ENCODE data around the gene ZSWIM2. TPM values are rescaled to one million over a fixed set of nuclear protein-coding genes. Genes with fewer than 3 reads are reported as not detected.
A peak's percentile ranks its signal among the peaks of the same experiment; 100 is the strongest.
"Not testable (repeated sequence)": the region's sequence is repeated elsewhere in the genome, so short reads cannot be mapped to it uniquely, and the experiment has no call there.

The ZSWIM2 gene, protein sequence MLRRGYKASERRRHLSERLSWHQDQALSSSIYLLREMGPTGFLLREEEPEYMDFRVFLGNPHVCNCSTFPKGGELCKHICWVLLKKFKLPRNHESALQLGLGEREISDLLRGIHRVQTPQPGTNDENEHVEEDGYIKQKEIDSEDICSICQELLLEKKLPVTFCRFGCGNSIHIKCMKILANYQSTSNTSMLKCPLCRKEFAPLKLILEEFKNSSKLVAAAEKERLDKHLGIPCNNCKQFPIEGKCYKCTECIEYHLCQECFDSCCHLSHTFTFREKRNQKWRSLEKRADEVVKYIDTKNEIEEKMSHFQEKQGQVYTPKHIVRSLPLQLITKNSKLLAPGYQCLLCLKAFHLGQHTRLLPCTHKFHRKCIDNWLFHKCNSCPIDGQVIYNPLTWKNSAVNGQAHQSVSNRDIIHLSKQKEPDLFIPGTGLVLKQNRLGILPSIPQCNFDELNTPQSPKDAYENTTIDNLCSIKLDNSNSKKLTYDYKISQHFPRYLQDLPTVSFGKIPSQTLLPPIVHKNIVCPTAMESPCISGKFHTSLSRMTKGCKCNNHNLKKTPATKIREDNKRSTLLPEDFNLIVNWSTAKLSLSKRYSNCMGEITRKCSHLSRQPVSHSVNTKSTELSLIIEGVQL
- 0.29 TPM in 1 of 2 replicates, not detected in the other for total RNA-seq

DNA sequence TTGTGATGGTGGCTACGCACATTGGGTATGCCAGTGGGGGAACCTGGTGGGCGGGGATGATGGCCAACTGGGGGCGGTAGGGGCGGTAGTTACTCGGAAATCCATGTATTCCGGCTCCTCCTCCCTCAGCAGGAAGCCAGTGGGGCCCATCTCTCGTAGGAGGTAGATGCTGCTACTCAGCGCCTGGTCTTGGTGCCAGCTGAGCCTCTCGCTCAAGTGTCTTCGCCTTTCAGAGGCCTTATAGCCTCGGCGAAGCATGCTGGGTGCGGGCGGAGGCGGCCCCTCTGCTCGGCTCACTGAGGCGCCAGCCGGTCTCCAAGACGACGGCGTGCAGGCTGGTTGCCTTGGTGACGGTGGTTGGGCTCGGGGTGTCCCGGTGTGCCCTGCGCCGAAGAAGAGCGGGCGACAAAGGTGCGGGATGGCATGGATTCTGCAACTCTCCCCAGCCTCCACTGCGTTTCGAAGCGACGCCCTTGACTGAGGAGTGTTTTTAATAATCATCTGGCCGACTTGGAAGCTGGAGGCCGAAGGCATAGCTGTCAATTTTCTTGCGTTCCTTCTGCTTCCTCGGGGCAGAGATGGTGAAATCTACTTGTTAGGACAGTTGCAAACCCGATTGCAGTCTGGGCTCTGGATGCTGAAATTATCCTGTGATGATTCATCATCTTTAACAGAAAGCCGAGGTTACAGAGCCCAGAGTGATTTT lies at the start of gene ZSWIM2:
Gene ZSWIM2, minus strand, starts transcription at position 298 of the 706 bp plus-strand sequence. Its CDS starts 40 bp downstream, at position 258.
- no peaks in the 10 kb centered on the region for H3K36me3 ChIP-seq (ENCODE audit: insufficient read depth, low read length)
- H3K4me2 ChIP-seq (ENCODE audit: insufficient read depth, low read length): peak within 1 kb of the TSS; percentile 94
- TF ChIP-seq, protein P1, sequence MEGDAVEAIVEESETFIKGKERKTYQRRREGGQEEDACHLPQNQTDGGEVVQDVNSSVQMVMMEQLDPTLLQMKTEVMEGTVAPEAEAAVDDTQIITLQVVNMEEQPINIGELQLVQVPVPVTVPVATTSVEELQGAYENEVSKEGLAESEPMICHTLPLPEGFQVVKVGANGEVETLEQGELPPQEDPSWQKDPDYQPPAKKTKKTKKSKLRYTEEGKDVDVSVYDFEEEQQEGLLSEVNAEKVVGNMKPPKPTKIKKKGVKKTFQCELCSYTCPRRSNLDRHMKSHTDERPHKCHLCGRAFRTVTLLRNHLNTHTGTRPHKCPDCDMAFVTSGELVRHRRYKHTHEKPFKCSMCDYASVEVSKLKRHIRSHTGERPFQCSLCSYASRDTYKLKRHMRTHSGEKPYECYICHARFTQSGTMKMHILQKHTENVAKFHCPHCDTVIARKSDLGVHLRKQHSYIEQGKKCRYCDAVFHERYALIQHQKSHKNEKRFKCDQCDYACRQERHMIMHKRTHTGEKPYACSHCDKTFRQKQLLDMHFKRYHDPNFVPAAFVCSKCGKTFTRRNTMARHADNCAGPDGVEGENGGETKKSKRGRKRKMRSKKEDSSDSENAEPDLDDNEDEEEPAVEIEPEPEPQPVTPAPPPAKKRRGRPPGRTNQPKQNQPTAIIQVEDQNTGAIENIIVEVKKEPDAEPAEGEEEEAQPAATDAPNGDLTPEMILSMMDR (IDR thresholded peaks at IDR 0.05; ENCODE audit: extremely low read depth, low read depth, low read length): no peak
- H3K27ac ChIP-seq (ENCODE audit: low read depth, low read length): peak within 1 kb of the TSS; percentile 85
- peak; percentile 62 for DNase-seq (ENCODE audit: insufficient read length, low spot score, missing footprints)
- H3K9me3 ChIP-seq (ENCODE audit: low read depth, low read length): no peaks in the 10 kb centered on the region
- H2AFZ ChIP-seq (ENCODE audit: low read length): peak within 1 kb of the TSS; percentile 96
- peaks cover 11% of the 10 kb centered on the region for H3K4me1 ChIP-seq (ENCODE audit: insufficient read depth, low read length)
- peak within 1 kb of the TSS; percentile 77 for H3K4me3 ChIP-seq (ENCODE audit: insufficient read depth, low read length)
- H3K79me2 ChIP-seq (ENCODE audit: insufficient read depth, low read length): no peaks in the 10 kb centered on the region
- H4K20me1 ChIP-seq (ENCODE audit: insufficient read depth, low read length): no peaks in the 10 kb centered on the region
- no peaks in the 10 kb centered on the region for H3K27me3 ChIP-seq (ENCODE audit: insufficient read depth, low read length)

DNA sequence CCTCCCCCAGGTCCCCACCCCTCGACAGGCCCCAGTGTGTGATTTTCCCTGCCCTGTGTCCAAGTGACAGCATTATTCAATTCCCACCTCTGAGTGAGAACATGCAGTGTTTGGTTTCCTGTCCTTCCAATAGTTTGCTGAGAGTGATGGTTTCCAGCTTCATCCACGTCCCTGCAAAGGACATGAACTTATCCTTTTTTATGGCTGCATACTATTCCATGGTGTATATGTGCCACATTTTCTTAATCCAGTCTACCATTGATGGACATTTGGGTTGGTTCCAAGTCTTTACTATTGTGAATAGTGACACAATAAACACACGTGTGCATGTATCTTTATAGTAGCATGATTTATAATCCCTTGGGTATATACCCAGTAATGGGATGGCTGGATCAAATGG lies 47.2 kb upstream of the ZSWIM2 start:
- H4K20me1 ChIP-seq (ENCODE audit: insufficient read depth, low read length); H3K27me3 ChIP-seq (ENCODE audit: insufficient read depth, low read length); H3K4me2 ChIP-seq (ENCODE audit: insufficient read depth, low read length); H3K79me2 ChIP-seq (ENCODE audit: insufficient read depth, low read length); H3K36me3 ChIP-seq (ENCODE audit: insufficient read depth, low read length); DNase-seq (ENCODE audit: insufficient read length, low spot score, missing footprints); H2AFZ ChIP-seq (ENCODE audit: low read length); H3K4me1 ChIP-seq (ENCODE audit: insufficient read depth, low read length); H3K9me3 ChIP-seq (ENCODE audit: low read depth, low read length); H3K4me3 ChIP-seq (ENCODE audit: insufficient read depth, low read length); H3K27ac ChIP-seq (ENCODE audit: low read depth, low read length): not testable (repeated sequence)

DNA sequence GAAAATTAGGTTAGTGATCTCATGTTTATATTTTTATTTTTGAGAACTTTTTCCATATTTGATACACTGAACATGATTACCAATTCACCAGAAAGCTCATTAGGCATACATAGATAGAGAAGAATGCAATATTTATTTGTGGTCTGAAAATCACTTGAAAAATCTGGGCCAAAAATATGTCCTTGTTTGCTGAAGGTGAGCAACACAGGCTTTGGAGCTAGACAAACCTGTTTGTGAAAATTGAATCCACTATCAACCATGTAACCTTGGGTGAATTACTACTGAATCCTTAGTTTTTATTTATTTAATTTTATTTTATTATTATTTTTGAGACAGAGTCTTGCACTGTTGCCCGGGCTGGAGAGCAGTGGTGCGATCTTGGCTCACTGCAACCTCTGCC lies 46.5 kb upstream of the ZSWIM2 start:
- H3K4me3 ChIP-seq (ENCODE audit: insufficient read depth, low read length): no peak overlapping the region
- DNase-seq (ENCODE audit: insufficient read length, low spot score, missing footprints): no peak
- no peaks in the 10 kb centered on the region for H3K27me3 ChIP-seq (ENCODE audit: insufficient read depth, low read length)
- TF ChIP-seq, protein P1 (IDR thresholded peaks at IDR 0.05; ENCODE audit: extremely low read depth, low read depth, low read length): no peak
- H3K9me3 ChIP-seq (ENCODE audit: low read depth, low read length): no peaks in the 10 kb centered on the region
- H3K36me3 ChIP-seq (ENCODE audit: insufficient read depth, low read length): no peaks in the 10 kb centered on the region
- no peak overlapping the region for H2AFZ ChIP-seq (ENCODE audit: low read length)
- no peak overlapping the region for H3K27ac ChIP-seq (ENCODE audit: low read depth, low read length)
- H3K79me2 ChIP-seq (ENCODE audit: insufficient read depth, low read length): no peaks in the 10 kb centered on the region
- no peak overlapping the region for H3K4me2 ChIP-seq (ENCODE audit: insufficient read depth, low read length)
- peaks cover 4% of the 10 kb centered on the region for H3K4me1 ChIP-seq (ENCODE audit: insufficient read depth, low read length)
- H4K20me1 ChIP-seq (ENCODE audit: insufficient read depth, low read length): no peaks in the 10 kb centered on the region

DNA sequence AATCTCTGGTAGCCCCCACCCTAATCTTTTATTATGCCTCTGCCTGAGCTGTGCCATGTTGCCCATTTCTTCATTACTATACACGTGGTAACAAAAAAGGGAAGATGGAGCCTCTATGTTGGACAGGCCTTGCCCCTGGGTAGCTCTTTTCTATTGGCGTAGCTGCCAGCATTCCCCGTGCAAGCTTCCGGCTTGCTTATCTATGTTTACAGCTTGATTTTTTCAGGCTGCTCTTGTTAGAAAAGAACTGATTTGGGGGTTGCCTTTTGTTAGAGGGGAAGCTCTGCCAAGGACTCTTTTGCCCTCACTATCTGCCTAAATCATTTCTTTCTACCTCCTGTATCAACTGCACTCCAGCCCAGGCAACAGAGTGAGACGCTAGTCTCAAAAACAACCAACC lies 45.5 kb upstream of the ZSWIM2 start:
- no peak overlapping the region for H3K4me2 ChIP-seq (ENCODE audit: insufficient read depth, low read length)
- TF ChIP-seq, protein P1 (IDR thresholded peaks at IDR 0.05; ENCODE audit: extremely low read depth, low read depth, low read length): no peak
- H3K79me2 ChIP-seq (ENCODE audit: insufficient read depth, low read length): no peaks in the 10 kb centered on the region
- no peaks in the 10 kb centered on the region for H3K36me3 ChIP-seq (ENCODE audit: insufficient read depth, low read length)
- H3K4me1 ChIP-seq (ENCODE audit: insufficient read depth, low read length): peaks cover 4% of the 10 kb centered on the region
- H3K27ac ChIP-seq (ENCODE audit: low read depth, low read length): no peak overlapping the region
- no peak overlapping the region for H3K4me3 ChIP-seq (ENCODE audit: insufficient read depth, low read length)
- H4K20me1 ChIP-seq (ENCODE audit: insufficient read depth, low read length): no peaks in the 10 kb centered on the region
- no peak for DNase-seq (ENCODE audit: insufficient read length, low spot score, missing footprints)
- no peak overlapping the region for H2AFZ ChIP-seq (ENCODE audit: low read length)
- no peaks in the 10 kb centered on the region for H3K27me3 ChIP-seq (ENCODE audit: insufficient read depth, low read length)
- H3K9me3 ChIP-seq (ENCODE audit: low read depth, low read length): no peaks in the 10 kb centered on the region

Measured in osteoblast (primary cell).